HepG2 (cell line): ENCODE measurements around the gene ABHD15. TPM values are rescaled to one million over a fixed set of nuclear protein-coding genes. Genes with fewer than 3 reads are reported as not detected.
A peak's percentile ranks its signal among the peaks of the same experiment; 100 is the strongest.

Source experiments
- ATAC-seq: fragments of 200-7000 bp; cut with Tn5 transposase; 3 replicates; pipeline ENCODE4 v1.9.1; 2020; ENCODE audit warnings: mild to moderate bottlenecking, moderate library complexity
- BruUV-seq: library from RNA; stranded (reverse); fragments of 400-500 nt; replicated peaks from 2 replicates; lab custom pipeline; 2021; lab: Mats Ljungman, UMichigan
- CTCF ChIA-PET: fragments of 300-600 bp; formaldehyde crosslinking; extraction: SDS; loops from one replicate; lab custom pipeline; 2021; ENCODE audit warnings: low total read pairs, inconsistent platforms, low intra/inter-chr PET ratio; lab: Yijun Ruan, JAX
- POLR2A ChIA-PET: fragments of 350-600 bp; sonication (Branson Sonifier 250); formaldehyde crosslinking; loops from one replicate; lab custom pipeline; 2020; ENCODE audit warnings: antibody characterized with exemption, inconsistent platforms; lab: Yijun Ruan, JAX
- DNase-seq: peaks from one replicate; pipeline ENCODE4 v3.0.0-alpha.2; 2015; ENCODE audit warnings: low spot score
- FAIRE-seq: peaks from 3 replicates; lab custom pipeline; 2011; peaks lifted over from hg19 to GRCh38; lab: Jason Lieb, UNC
- H2AFZ ChIP-seq: one replicate; pipeline ENCODE4 v1.6.1; 2011; ENCODE audit warnings: low read length, inconsistent platforms
- H3K27ac ChIP-seq: fragments of 300-600 bp; 3 replicates; pipeline ENCODE4 v1.8.0; 2011; ENCODE audit warnings: mixed run types, mild to moderate bottlenecking, mixed read lengths, low read length, inconsistent platforms; ENCODE audit not compliant: insufficient read depth; ENCODE audit errors: extremely low read length
- H3K27me3 ChIP-seq, 2 experiments: fragments of 200-600 bp in 1 of 2; 2 replicates in 1 of 2; 3 replicates in 1 of 2; pipeline versions ENCODE4 v1.6.0 to v1.8.0; 2011; ENCODE audit warnings: low read length in 2 of 2, mild to moderate bottlenecking in 2 of 2, moderate library complexity in 2 of 2, inconsistent platforms in 1 of 2; ENCODE audit not compliant: insufficient read depth in 2 of 2, control insufficient read depth in 1 of 2
- H3K36me3 ChIP-seq, 2 experiments: fragments of 200-600 bp in 1 of 2; replicated peaks in 1 of 2; 2 replicates in 1 of 2; 3 replicates in 1 of 2; pipeline versions ENCODE4 v1.5.1 to v1.8.0; 2011; ENCODE audit warnings: low read length in 2 of 2, inconsistent platforms in 1 of 2; ENCODE audit not compliant: insufficient read depth in 2 of 2, control insufficient read depth in 1 of 2
- H3K4me1 ChIP-seq: 2 replicates; pipeline ENCODE4 v1.5.1; 2012; ENCODE audit warnings: low read length, inconsistent platforms; ENCODE audit not compliant: insufficient read depth
- H3K4me2 ChIP-seq: 2 replicates; pipeline ENCODE4 v1.6.0; 2011; ENCODE audit warnings: low read depth, low read length, inconsistent platforms
- H3K4me3 ChIP-seq, 3 experiments: fragments of 200-600 bp in 1 of 3; sonication (generic), shearing (Covaris generic) in 1 of 3; replicated peaks in 1 of 3; 2 replicates each; pipeline ENCODE4 v1.5.1; 2011 to 2016; ENCODE audit warnings: low read length in 3 of 3, inconsistent platforms in 2 of 3, low read depth in 2 of 3, mild to moderate bottlenecking in 2 of 3, control low read depth in 1 of 3, mixed read lengths in 1 of 3; ENCODE audit not compliant: insufficient read depth in 1 of 3
- H3K79me2 ChIP-seq: one replicate; pipeline ENCODE4 v1.6.1; 2011; ENCODE audit warnings: low read length, inconsistent platforms; ENCODE audit not compliant: insufficient read depth
- H3K9ac ChIP-seq: 2 replicates; pipeline ENCODE4 v1.6.0; 2011; ENCODE audit warnings: mild to moderate bottlenecking, low read depth, low read length, inconsistent platforms; ENCODE audit not compliant: insufficient read depth
- H3K9me3 ChIP-seq: 2 replicates; pipeline ENCODE4 v1.5.1; 2012; ENCODE audit warnings: mild to moderate bottlenecking, low read length
- H4K20me1 ChIP-seq: 2 replicates; pipeline ENCODE4 v1.6.0; 2011; ENCODE audit warnings: inconsistent platforms, mild to moderate bottlenecking, low read length, moderate library complexity; ENCODE audit not compliant: insufficient read depth
- AGO1 ChIP-seq: fragments of 200-400 bp; formaldehyde crosslinking; IDR thresholded peaks from 2 replicates; pipeline ENCODE4 v1.6.1; 2017; ENCODE audit warnings: mild to moderate bottlenecking, low read depth, low read length, moderate library complexity; ENCODE audit not compliant: poor library complexity, severe bottlenecking
- KDM5A ChIP-seq: fragments of 200-600 bp; sonication (generic); IDR thresholded peaks from 2 replicates; pipeline ENCODE4 v1.7.0; 2018; ENCODE audit warnings: antibody characterized with exemption, mild to moderate bottlenecking, low read length, borderline replicate concordance
- MBD4 ChIP-seq: IDR thresholded peaks from 2 replicates; pipeline ENCODE4 v1.6.1; 2012; ENCODE audit warnings: low read length, inconsistent platforms, borderline replicate concordance
- MBNL3 ChIP-seq: fragments of 250-450 bp; sonication (Bioruptor Pico); conservative IDR thresholded peaks from 2 replicates; pipeline ENCODE4 v1.8.0; 2022; ENCODE audit warnings: mild to moderate bottlenecking, inconsistent platforms
- MYC ChIP-seq: sonication (generic); formaldehyde crosslinking; IDR thresholded peaks from 2 replicates; pipeline ENCODE4 v1.9.0; 2021; ENCODE audit warnings: missing genetic modification reagents, borderline replicate concordance
- NCOA5 ChIP-seq: sonication (generic); formaldehyde crosslinking; IDR thresholded peaks from 2 replicates; pipeline ENCODE4 v1.4.0; 2020; ENCODE audit warnings: missing genetic modification reagents
- ZNF20 ChIP-seq: sonication (generic); formaldehyde crosslinking; IDR thresholded peaks from 2 replicates; pipeline ENCODE4 v1.4.0; 2020; ENCODE audit warnings: mild to moderate bottlenecking, moderate library complexity, missing genetic modification reagents
- ZNF761 ChIP-seq: sonication (generic); formaldehyde crosslinking; conservative IDR thresholded peaks from 2 replicates; pipeline ENCODE4 v1.4.0; 2020; ENCODE audit warnings: mild to moderate bottlenecking, missing genetic modification reagents
- WGBS: methylation state at CpG from one replicate; pipeline ENCODE4 v1.1.6; 2017; ENCODE audit warnings: low lambda C conversion rate; 5-methylcytosine and 5-hydroxymethylcytosine counted together
- in situ Hi-C: cut with HindIII; loops from 2 replicates; pipeline ENCODE4 v1.10.0; 2017; ENCODE audit warnings: low pct_unique_long_range_greater_than_20kb; ENCODE audit not compliant: extremely low pct_ligation_motif_present
- intact Hi-C: fragments of 100-400 bp; cut with micrococcal nuclease; formaldehyde crosslinking; loops from one replicate; pipeline ENCODE4 v1.10.0; 2022; ENCODE audit not compliant: unreplicated experiment
- polyA plus RNA-seq, 8 experiments: library from polyadenylated mRNA; depleted of rRNA in 3 of 8; stranded (reverse) in 7 of 8; unstranded in 1 of 8; fragments of >200 nt; fragmentation: Illumina TruSeq in 4 of 8; extraction: Trizol in 4 of 8; gene quantifications; 2 replicates each; pipeline versions ENCODE4 v1.2.1 to v1.2.3, GENCODE V29; 2011 to 2016; ENCODE audit warnings: low read depth in 4 of 8, missing spikeins in 1 of 8, mixed read lengths in 1 of 8; ENCODE audit not compliant: insufficient read depth in 1 of 8
- total RNA-seq, 5 experiments: library from RNA; depleted of rRNA; stranded (reverse); fragments of >200 nt; fragmentation: Illumina TruSeq; extraction: Trizol; gene quantifications; 2 replicates each; pipeline ENCODE4 v1.2.3, GENCODE V29; 2016; ENCODE audit warnings: low read depth in 1 of 5
- TF ChIP-seq, protein P1 (sequence below): IDR thresholded peaks from 2 replicates; pipeline ENCODE4 v1.6.1; 2016; ENCODE audit warnings: missing compliant biosample characterization, missing genetic modification reagents, borderline replicate concordance
- TF ChIP-seq, protein P2 (sequence below): sonication (generic); formaldehyde crosslinking; IDR thresholded peaks from 2 replicates; pipeline ENCODE4 v1.4.0; 2020; ENCODE audit warnings: missing genetic modification reagents, borderline replicate concordance
- TF ChIP-seq, protein P3 (sequence below): sonication (generic); formaldehyde crosslinking; conservative IDR thresholded peaks from 2 replicates; pipeline ENCODE4 v1.4.0; 2020; ENCODE audit warnings: mild to moderate bottlenecking, missing genetic modification reagents, moderate library complexity

Gene ABHD15
- total and polyA plus RNA-seq, 2 of the 13 experiments (the other 11 are each of a cell fraction or from before 2014, with no cell fraction given): 2.4 to 7.7 TPM

- ChIA-PET POLR2A (interaction anchor here (1.0 to 3.0 kb wide), 7 partner anchors 17 to 298 kb away, joined by 3 to 23 read pairs (median 9); partner anchors contain the start of genes ABHD15, NUFIP2 and TAOK1), CTCF (interaction anchor here (0.6 to 3.1 kb wide), 4 partner anchors 9 to 222 kb away, joined by 3 to 39 read pairs (median 8); no protein-coding TSS in a partner anchor)
- intact Hi-C loops (loop anchor here (1.0 to 10.0 kb wide), 3 partner anchors 12 to 217 kb away; no protein-coding TSS in a partner anchor), in situ Hi-C loops (no loop called here)
- no TSS peak for BruUV-seq
- WGBS: 2% methylated on average over 12 of the region's 25 CpGs
- Histone ChIP-seq H2AFZ (peak overlapping the region; percentile 8), H3K4me3 (peak overlapping the region; percentile 70 to 91 (median 89)), H3K27ac (no peak overlapping the region), H3K27me3 (peaks cover 3 to 25% of the 10 kb centered on the region in 2 experiments; a peak in 3 of 5 replicates), H3K9ac (peak overlapping the region; percentile 72; the same call in 1 of the 2 replicates), H3K4me1 (peaks cover 60% of the 10 kb centered on the region), H3K36me3 (no peaks in the 10 kb centered on the region), H3K4me2 (peak overlapping the region; percentile 89), H3K9me3 (no peaks in the 10 kb centered on the region), H3K79me2 (peaks cover 19% of the 10 kb centered on the region), H4K20me1 (peaks cover 14% of the 10 kb centered on the region; the same call in 1 of the 2 replicates)
- ATAC-seq (peak; percentile 74), FAIRE-seq (peak; percentile 72), DNase-seq (peak; percentile 74)
- no peak; the same call in 1 of the 2 replicates for TF ChIP-seq KDM5A
- no peak for TF ChIP-seq NCOA5 (CRISPR knock-in tag)
- TF ChIP-seq, protein P1, sequence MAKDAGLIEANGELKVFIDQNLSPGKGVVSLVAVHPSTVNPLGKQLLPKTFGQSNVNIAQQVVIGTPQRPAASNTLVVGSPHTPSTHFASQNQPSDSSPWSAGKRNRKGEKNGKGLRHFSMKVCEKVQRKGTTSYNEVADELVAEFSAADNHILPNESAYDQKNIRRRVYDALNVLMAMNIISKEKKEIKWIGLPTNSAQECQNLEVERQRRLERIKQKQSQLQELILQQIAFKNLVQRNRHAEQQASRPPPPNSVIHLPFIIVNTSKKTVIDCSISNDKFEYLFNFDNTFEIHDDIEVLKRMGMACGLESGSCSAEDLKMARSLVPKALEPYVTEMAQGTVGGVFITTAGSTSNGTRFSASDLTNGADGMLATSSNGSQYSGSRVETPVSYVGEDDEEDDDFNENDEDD (CRISPR knock-in tag): no peak
- TF ChIP-seq AGO1: no peak
- no peak for TF ChIP-seq MBNL3 (CRISPR knock-in tag)
- TF ChIP-seq, protein P2, sequence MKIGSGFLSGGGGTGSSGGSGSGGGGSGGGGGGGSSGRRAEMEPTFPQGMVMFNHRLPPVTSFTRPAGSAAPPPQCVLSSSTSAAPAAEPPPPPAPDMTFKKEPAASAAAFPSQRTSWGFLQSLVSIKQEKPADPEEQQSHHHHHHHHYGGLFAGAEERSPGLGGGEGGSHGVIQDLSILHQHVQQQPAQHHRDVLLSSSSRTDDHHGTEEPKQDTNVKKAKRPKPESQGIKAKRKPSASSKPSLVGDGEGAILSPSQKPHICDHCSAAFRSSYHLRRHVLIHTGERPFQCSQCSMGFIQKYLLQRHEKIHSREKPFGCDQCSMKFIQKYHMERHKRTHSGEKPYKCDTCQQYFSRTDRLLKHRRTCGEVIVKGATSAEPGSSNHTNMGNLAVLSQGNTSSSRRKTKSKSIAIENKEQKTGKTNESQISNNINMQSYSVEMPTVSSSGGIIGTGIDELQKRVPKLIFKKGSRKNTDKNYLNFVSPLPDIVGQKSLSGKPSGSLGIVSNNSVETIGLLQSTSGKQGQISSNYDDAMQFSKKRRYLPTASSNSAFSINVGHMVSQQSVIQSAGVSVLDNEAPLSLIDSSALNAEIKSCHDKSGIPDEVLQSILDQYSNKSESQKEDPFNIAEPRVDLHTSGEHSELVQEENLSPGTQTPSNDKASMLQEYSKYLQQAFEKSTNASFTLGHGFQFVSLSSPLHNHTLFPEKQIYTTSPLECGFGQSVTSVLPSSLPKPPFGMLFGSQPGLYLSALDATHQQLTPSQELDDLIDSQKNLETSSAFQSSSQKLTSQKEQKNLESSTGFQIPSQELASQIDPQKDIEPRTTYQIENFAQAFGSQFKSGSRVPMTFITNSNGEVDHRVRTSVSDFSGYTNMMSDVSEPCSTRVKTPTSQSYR: 0 out of 2 replicates have a peak, but pooled peaks have one; percentile 4
- TF ChIP-seq, protein P3, sequence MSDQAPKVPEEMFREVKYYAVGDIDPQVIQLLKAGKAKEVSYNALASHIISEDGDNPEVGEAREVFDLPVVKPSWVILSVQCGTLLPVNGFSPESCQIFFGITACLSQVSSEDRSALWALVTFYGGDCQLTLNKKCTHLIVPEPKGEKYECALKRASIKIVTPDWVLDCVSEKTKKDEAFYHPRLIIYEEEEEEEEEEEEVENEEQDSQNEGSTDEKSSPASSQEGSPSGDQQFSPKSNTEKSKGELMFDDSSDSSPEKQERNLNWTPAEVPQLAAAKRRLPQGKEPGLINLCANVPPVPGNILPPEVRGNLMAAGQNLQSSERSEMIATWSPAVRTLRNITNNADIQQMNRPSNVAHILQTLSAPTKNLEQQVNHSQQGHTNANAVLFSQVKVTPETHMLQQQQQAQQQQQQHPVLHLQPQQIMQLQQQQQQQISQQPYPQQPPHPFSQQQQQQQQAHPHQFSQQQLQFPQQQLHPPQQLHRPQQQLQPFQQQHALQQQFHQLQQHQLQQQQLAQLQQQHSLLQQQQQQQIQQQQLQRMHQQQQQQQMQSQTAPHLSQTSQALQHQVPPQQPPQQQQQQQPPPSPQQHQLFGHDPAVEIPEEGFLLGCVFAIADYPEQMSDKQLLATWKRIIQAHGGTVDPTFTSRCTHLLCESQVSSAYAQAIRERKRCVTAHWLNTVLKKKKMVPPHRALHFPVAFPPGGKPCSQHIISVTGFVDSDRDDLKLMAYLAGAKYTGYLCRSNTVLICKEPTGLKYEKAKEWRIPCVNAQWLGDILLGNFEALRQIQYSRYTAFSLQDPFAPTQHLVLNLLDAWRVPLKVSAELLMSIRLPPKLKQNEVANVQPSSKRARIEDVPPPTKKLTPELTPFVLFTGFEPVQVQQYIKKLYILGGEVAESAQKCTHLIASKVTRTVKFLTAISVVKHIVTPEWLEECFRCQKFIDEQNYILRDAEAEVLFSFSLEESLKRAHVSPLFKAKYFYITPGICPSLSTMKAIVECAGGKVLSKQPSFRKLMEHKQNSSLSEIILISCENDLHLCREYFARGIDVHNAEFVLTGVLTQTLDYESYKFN (CRISPR knock-in tag): peak; percentile 43
- no peak for TF ChIP-seq MBD4
- TF ChIP-seq ZNF20: 0 out of 2 replicates have a peak, but pooled peaks have one; percentile 15
- TF ChIP-seq ZNF761 (CRISPR knock-in tag): 0 out of 2 replicates have a peak, but pooled peaks have one; percentile 38
- no peak; the same call in none of the 2 replicates for TF ChIP-seq MYC (CRISPR knock-in tag)
These were observed 25.1 kb upstream of the ABHD15 start for GRCh38 chr17:29591737-29592608.
